Prostate gland (tissue), 2 donors: ENCODE data around the gene PLXDC2. TPM values are rescaled to one million over a fixed set of nuclear protein-coding genes. Genes with fewer than 3 reads are reported as not detected.

Source experiments
- DNase-seq: peaks from one replicate; pipeline ENCODE4 v3.0.0-alpha.2; 2019; ENCODE audit warnings: low spot score
- H3K27ac ChIP-seq, 2 donors: fragments of 200-600 bp; sonication (generic); 2 replicates each; pipeline ENCODE4 v1.5.1; 2017 to 2019
- H3K27me3 ChIP-seq: fragments of 200-600 bp; sonication (generic); replicated peaks from 2 replicates; pipeline ENCODE4 v1.5.1; 2019; ENCODE audit not compliant: insufficient read depth
- H3K36me3 ChIP-seq, 2 donors: fragments of 200-600 bp; sonication (generic); 1 replicate in 1 of 2; 2 replicates in 1 of 2; pipeline versions ENCODE4 v1.5.1 to v1.8.1; 2017 to 2019
- H3K4me1 ChIP-seq: fragments of 200-600 bp; sonication (generic); replicated peaks from 2 replicates; pipeline ENCODE4 v1.5.1; 2019
- H3K4me3 ChIP-seq, 2 donors: fragments of 200-600 bp; sonication (generic); 2 replicates each; pipeline ENCODE4 v1.5.1; 2017 to 2019
- H3K9me3 ChIP-seq: fragments of 200-600 bp; sonication (generic); 2 replicates; pipeline ENCODE4 v1.5.1; 2017
- CTCF ChIP-seq, 4 experiments: fragments of 200-600 bp in 2 of 4; fragments of 450-650 bp in 2 of 4; sonication (generic) in 2 of 4; IDR thresholded peaks; 1 replicate in 3 of 4; 2 replicates in 1 of 4; pipeline ENCODE4 v1.5.1; 2016 to 2019; ENCODE audit warnings: antibody characterized with exemption in 4 of 4, mild to moderate bottlenecking in 2 of 4, moderate library complexity in 2 of 4
- POLR2A ChIP-seq: fragments of 450-650 bp; IDR thresholded peaks from one replicate; pipeline ENCODE4 v1.6.1; 2016; ENCODE audit warnings: antibody characterized with exemption, mild to moderate bottlenecking
- POLR2AphosphoS5 ChIP-seq: sonication (generic); formaldehyde crosslinking; IDR thresholded peaks from one replicate; pipeline ENCODE4 v1.6.1; 2017; ENCODE audit warnings: antibody characterized with exemption
- WGBS: methylation state at CpG from one replicate; pipeline ENCODE4 v1.1.5; 2018; 5-methylcytosine and 5-hydroxymethylcytosine counted together
- intact Hi-C: fragments of 100-400 bp; cut with DNase I; formaldehyde crosslinking; loops from one replicate; pipeline ENCODE4 v1.14.2; 2022
- total RNA-seq, 2 donors: library from RNA; depleted of rRNA; stranded (reverse); fragments of >200 nt; gene quantifications; one replicate each; pipeline ENCODE4 v1.1.0, GENCODE V29; 2016

The PLXDC2 gene
- total RNA-seq, 2 donors from 2014 or later = 19.6 to 83.6 TPM

- DNase-seq = no peak
- Histone ChIP-seq H3K4me3 (no peak overlapping the region), H3K4me1 (no peaks in the 10 kb centered on the region), H3K27me3 (no peaks in the 10 kb centered on the region), H3K27ac (no peak overlapping the region), H3K9me3 (no peaks in the 10 kb centered on the region), H3K36me3 (no peaks in the 10 kb centered on the region)
- no peak for TF ChIP-seq POLR2AphosphoS5
- no peak for TF ChIP-seq POLR2A
- 84% methylated on average over 2 of the region's 2 CpGs for WGBS
- intact Hi-C loops = no loop called here
Measured at GRCh38 chr10:20132816-20133215, 316.6 kb downstream of the PLXDC2 start.

GRCh38 chr10:20133669-20134189 is 317.5 kb downstream of the PLXDC2 start:
- Histone ChIP-seq H3K27me3 (no peaks in the 10 kb centered on the region), H3K27ac (no peak overlapping the region), H3K36me3 (no peaks in the 10 kb centered on the region), H3K9me3 (no peaks in the 10 kb centered on the region), H3K4me1 (no peaks in the 10 kb centered on the region), H3K4me3 (no peak overlapping the region)
- no peak for TF ChIP-seq POLR2A
- no peak for TF ChIP-seq POLR2AphosphoS5
- TF ChIP-seq CTCF (IDR thresholded peaks at IDR 0.05) = no peak
- 100% methylated on average over 2 of the region's 2 CpGs for WGBS
- intact Hi-C loops = no loop called here
- no peak for DNase-seq

- H3K27me3 ChIP-seq = no peaks in the 10 kb centered on the region
- no peak overlapping the region for H3K4me3 ChIP-seq
- H3K9me3 ChIP-seq = no peaks in the 10 kb centered on the region
- no peak for DNase-seq
- intact Hi-C loops = no loop called here
- H3K27ac ChIP-seq = no peak overlapping the region
- TF ChIP-seq POLR2AphosphoS5 = no peak
- TF ChIP-seq POLR2A = no peak
- TF ChIP-seq CTCF (IDR thresholded peaks at IDR 0.05) = no peak
- no peaks in the 10 kb centered on the region for H3K4me1 ChIP-seq
- no peaks in the 10 kb centered on the region for H3K36me3 ChIP-seq
Measured at GRCh38 chr10:20142311-20142710, 326.1 kb downstream of the PLXDC2 start.

- no peak overlapping the region for H3K27ac ChIP-seq
- TF ChIP-seq CTCF (IDR thresholded peaks at IDR 0.05) (no peak), POLR2A (no peak), POLR2AphosphoS5 (no peak)
- WGBS = 90% methylated on average over 1 of the region's 1 CpG
- no peak overlapping the region for H3K4me3 ChIP-seq
- DNase-seq = no peak
- H3K27me3 ChIP-seq = no peaks in the 10 kb centered on the region
- intact Hi-C loops = no loop called here
- H3K4me1 ChIP-seq = no peaks in the 10 kb centered on the region
- H3K9me3 ChIP-seq = no peaks in the 10 kb centered on the region
- no peaks in the 10 kb centered on the region for H3K36me3 ChIP-seq
Measured at GRCh38 chr10:20144268-20144667, 328.0 kb downstream of the PLXDC2 start.

- no peaks in the 10 kb centered on the region for H3K4me1 ChIP-seq
- H3K27ac ChIP-seq = no peak overlapping the region
- no peaks in the 10 kb centered on the region for H3K36me3 ChIP-seq
- no peak overlapping the region for H3K4me3 ChIP-seq
- 96% methylated on average over 2 of the region's 2 CpGs for whole genome bisulfite sequencing
- intact Hi-C loops = no loop called here
- no peak for DNase-seq
- TF ChIP-seq POLR2AphosphoS5 (no peak), POLR2A (no peak), CTCF (IDR thresholded peaks at IDR 0.05) (no peak)
- no peaks in the 10 kb centered on the region for H3K27me3 ChIP-seq
- no peaks in the 10 kb centered on the region for H3K9me3 ChIP-seq
Measured at GRCh38 chr10:20146004-20146403, 329.8 kb downstream of the PLXDC2 start.
